NOMO-1 treated with DMSO at 0.1 percent for 48 hours (cell line): ENCODE results near the gene MAML3.
A peak's percentile ranks its signal among the peaks of the same experiment; 100 is the strongest.

Experiments
- DNase-seq: peaks from one replicate; lab custom pipeline; 2025; ENCODE audit not compliant: unreplicated experiment; lab: John Stamatoyannopoulos, UW

The MAML3 gene

GRCh38 chr4:139764686-139765310 lies 389.2 kb downstream of the MAML3 start:
- DNase-seq: no peak

- no peak for DNase-seq
Observed at GRCh38 chr4:139764182-139764581, 389.8 kb downstream of the MAML3 start.

GRCh38 chr4:139763672-139764071 lies 390.3 kb downstream of the MAML3 start:
- peak; percentile 38 for DNase-seq

GRCh38 chr4:139763205-139763604 lies 390.8 kb downstream of the MAML3 start:
- DNase-seq: no peak

GRCh38 chr4:139762720-139763119 lies 391.3 kb downstream of the MAML3 start:
- no peak for DNase-seq

- DNase-seq: no peak
Observed at GRCh38 chr4:139761461-139761860, 392.5 kb downstream of the MAML3 start.

- no peak for DNase-seq
Observed at GRCh38 chr4:139760567-139760966, 393.4 kb downstream of the MAML3 start.

- no peak for DNase-seq
Observed at GRCh38 chr4:139759097-139759496, 394.9 kb downstream of the MAML3 start.

- no peak for DNase-seq
Observed at GRCh38 chr4:139756391-139757180, 397.4 kb downstream of the MAML3 start.

GRCh38 chr4:139754938-139755337 lies 399.0 kb downstream of the MAML3 start:
- no peak for DNase-seq

- no peak for DNase-seq
Observed at GRCh38 chr4:139753686-139754085, 400.3 kb downstream of the MAML3 start.

- no peak for DNase-seq
Observed at GRCh38 chr4:139749835-139750498, 404.0 kb downstream of the MAML3 start.

- DNase-seq: no peak
Observed at GRCh38 chr4:139749338-139749737, 404.6 kb downstream of the MAML3 start.

- no peak for DNase-seq
Observed at GRCh38 chr4:139746431-139747171, 407.4 kb downstream of the MAML3 start.

GRCh38 chr4:139745111-139745639 lies 408.8 kb downstream of the MAML3 start:
- DNase-seq: no peak

- no peak for DNase-seq
Observed at GRCh38 chr4:139744232-139744631, 409.8 kb downstream of the MAML3 start.

- DNase-seq: no peak
Observed at GRCh38 chr4:139743027-139743426, 411.0 kb downstream of the MAML3 start.

GRCh38 chr4:139740531-139741041 lies 413.4 kb downstream of the MAML3 start:
- DNase-seq: peak; percentile 71

GRCh38 chr4:139740121-139740520 lies 413.9 kb downstream of the MAML3 start:
- no peak for DNase-seq

GRCh38 chr4:139738846-139739613 lies 415.0 kb downstream of the MAML3 start:
- no peak for DNase-seq
